Smooth muscle cell (in vitro differentiated cells): ENCODE measurements around the gene ZHX3. TPM values are rescaled to one million over a fixed set of nuclear protein-coding genes. Genes with fewer than 3 reads are reported as not detected.
"Not testable (repeated sequence)": the region's sequence is repeated elsewhere in the genome, so short reads cannot be mapped to it uniquely, and the experiment has no call there.

Experiments
- DNase-seq: peaks from one replicate; lab custom pipeline; 2025; ENCODE audit not compliant: unreplicated experiment; lab: John Stamatoyannopoulos, UW
- H2AFZ ChIP-seq: fragments of 200-600 bp; sonication (generic); 2 replicates; pipeline ENCODE4 v1.6.0; 2016; ENCODE audit warnings: antibody characterized with exemption, low read depth, mild to moderate bottlenecking
- H3F3A ChIP-seq: fragments of 200-600 bp; sonication (generic); 2 replicates; pipeline ENCODE4 v1.6.0; 2017; ENCODE audit warnings: antibody characterized with exemption, low read depth
- H3K27ac ChIP-seq: fragments of 200-600 bp; sonication (generic); 2 replicates; pipeline ENCODE4 v1.5.1; 2016; ENCODE audit warnings: low read depth, mild to moderate bottlenecking
- H3K27me3 ChIP-seq: fragments of 200-600 bp; sonication (generic); 2 replicates; pipeline ENCODE4 v1.6.1; 2016; ENCODE audit warnings: low read depth, mild to moderate bottlenecking
- H3K36me3 ChIP-seq: fragments of 200-600 bp; sonication (generic); 2 replicates; pipeline ENCODE4 v1.5.1; 2016; ENCODE audit warnings: low read depth
- H3K4me1 ChIP-seq: fragments of 200-600 bp; sonication (generic); 2 replicates; pipeline ENCODE4 v1.5.1; 2016; ENCODE audit warnings: low read depth
- H3K4me2 ChIP-seq: fragments of 200-600 bp; sonication (generic); 2 replicates; pipeline ENCODE4 v1.6.0; 2016; ENCODE audit warnings: mild to moderate bottlenecking
- H3K4me3 ChIP-seq: fragments of 200-600 bp; sonication (generic); 2 replicates; pipeline ENCODE4 v1.5.1; 2016; ENCODE audit warnings: mild to moderate bottlenecking
- H3K79me2 ChIP-seq: fragments of 200-600 bp; sonication (generic); 2 replicates; pipeline ENCODE4 v1.6.0; 2016; ENCODE audit warnings: low read depth, mild to moderate bottlenecking
- H3K9ac ChIP-seq: fragments of 200-600 bp; sonication (generic); 2 replicates; pipeline ENCODE4 v1.6.0; 2016; ENCODE audit warnings: low read depth
- H3K9me3 ChIP-seq: fragments of 200-600 bp; sonication (generic); replicated peaks from 2 replicates; pipeline ENCODE4 v1.5.1; 2016; ENCODE audit warnings: low read depth
- H4K20me1 ChIP-seq: fragments of 200-600 bp; sonication (generic); 2 replicates; pipeline ENCODE4 v1.6.0; 2016; ENCODE audit warnings: low read depth
- CTCF ChIP-seq: fragments of 200-600 bp; sonication (generic); IDR thresholded peaks from 2 replicates; pipeline ENCODE4 v1.5.1; 2017; ENCODE audit warnings: borderline replicate concordance, mild to moderate bottlenecking, antibody characterized with exemption; ENCODE audit not compliant: insufficient read depth, poor library complexity, severe bottlenecking
- WGBS: methylation state at CpG from one replicate; pipeline ENCODE4 v1.1.7; 2016; ENCODE audit warnings: low lambda C conversion rate; 5-methylcytosine and 5-hydroxymethylcytosine counted together
- polyA plus RNA-seq: library from polyadenylated mRNA; unstranded; fragments of >200 nt; fragmentation: Nextera tagmentation; extraction: Ambion mirVana; gene quantifications from 2 replicates; pipeline ENCODE4 v1.2.1, GENCODE V29; 2016
- total RNA-seq: library from RNA; depleted of rRNA; stranded (reverse); fragments of >200 nt; gene quantifications from 2 replicates; pipeline ENCODE4 v1.2.3, GENCODE V29; 2014

Gene ZHX3
- total and polyA plus RNA-seq, 2 experiments from 2014 or later = 10.1 to 17.1 TPM

GRCh38 chr20:41316602-41317545 is 657 bp downstream of the ZHX3 start:
- WGBS = 2% methylated on average over 41 of the region's 66 CpGs
- Histone ChIP-seq H3F3A (no peaks in the 10 kb centered on the region), H4K20me1 (no peaks in the 10 kb centered on the region), H3K9ac (peak overlapping the region; percentile 82), H3K36me3 (no peaks in the 10 kb centered on the region), H3K27me3 (no peaks in the 10 kb centered on the region), H3K4me3 (peak overlapping the region; percentile 64), H3K9me3 (no peaks in the 10 kb centered on the region), H3K27ac (peak overlapping the region; percentile 93), H3K79me2 (peaks cover 34% of the 10 kb centered on the region), H3K4me2 (peak overlapping the region; percentile 88), H3K4me1 (no peaks in the 10 kb centered on the region), H2AFZ (peak overlapping the region; percentile 56)
- peak; percentile 43 for DNase-seq
- no peak for TF ChIP-seq CTCF

- no peaks in the 10 kb centered on the region for H4K20me1 ChIP-seq
- H3K9me3 ChIP-seq = no peaks in the 10 kb centered on the region
- H3K4me2 ChIP-seq = peak overlapping the region; percentile 88
- H3K4me1 ChIP-seq = no peaks in the 10 kb centered on the region
- TF ChIP-seq CTCF = no peak
- H3K36me3 ChIP-seq = no peaks in the 10 kb centered on the region
- H3F3A ChIP-seq = no peaks in the 10 kb centered on the region
- H2AFZ ChIP-seq = no peak overlapping the region
- peak overlapping the region; percentile 8 for H3K9ac ChIP-seq
- H3K4me3 ChIP-seq = peak overlapping the region; percentile 64
- no peaks in the 10 kb centered on the region for H3K27me3 ChIP-seq
- WGBS = 81% methylated on average over 6 of the region's 6 CpGs
- no peak for DNase-seq
- H3K79me2 ChIP-seq = peaks cover 40% of the 10 kb centered on the region
- peak overlapping the region; percentile 93 for H3K27ac ChIP-seq
These were observed 1.5 kb downstream of the ZHX3 start for GRCh38 chr20:41316051-41316450.

DNA sequence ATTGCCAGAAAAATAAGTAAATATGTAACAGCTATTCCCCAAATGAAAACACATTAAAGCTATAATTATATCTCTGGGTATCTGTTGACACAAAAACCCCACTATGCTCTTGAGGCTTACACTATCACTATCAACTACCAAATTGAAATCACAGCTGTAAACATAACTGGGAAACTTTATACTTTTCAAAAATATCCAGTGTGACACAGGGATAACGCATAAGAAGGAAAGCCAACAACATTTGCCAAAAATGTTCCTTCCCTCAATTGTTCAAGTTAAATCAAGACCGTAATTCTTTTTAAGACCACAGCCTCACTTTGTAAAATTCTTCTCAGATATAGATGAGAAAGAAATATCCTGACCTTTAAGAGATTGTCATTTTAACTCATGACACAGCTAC is 3.1 kb downstream of the ZHX3 start:
- DNase-seq = no peak
- WGBS = 90% methylated on average over 2 of the region's 2 CpGs
- Histone ChIP-seq H4K20me1 (no peaks in the 10 kb centered on the region), H2AFZ (no peak overlapping the region), H3K9ac (no peak overlapping the region), H3K36me3 (no peaks in the 10 kb centered on the region), H3K27ac (no peak overlapping the region), H3K27me3 (no peaks in the 10 kb centered on the region), H3K4me1 (no peaks in the 10 kb centered on the region), H3F3A (peaks cover 4% of the 10 kb centered on the region), H3K79me2 (peaks cover 48% of the 10 kb centered on the region), H3K4me3 (no peak overlapping the region), H3K9me3 (no peaks in the 10 kb centered on the region), H3K4me2 (no peak overlapping the region)
- TF ChIP-seq CTCF = no peak

DNA sequence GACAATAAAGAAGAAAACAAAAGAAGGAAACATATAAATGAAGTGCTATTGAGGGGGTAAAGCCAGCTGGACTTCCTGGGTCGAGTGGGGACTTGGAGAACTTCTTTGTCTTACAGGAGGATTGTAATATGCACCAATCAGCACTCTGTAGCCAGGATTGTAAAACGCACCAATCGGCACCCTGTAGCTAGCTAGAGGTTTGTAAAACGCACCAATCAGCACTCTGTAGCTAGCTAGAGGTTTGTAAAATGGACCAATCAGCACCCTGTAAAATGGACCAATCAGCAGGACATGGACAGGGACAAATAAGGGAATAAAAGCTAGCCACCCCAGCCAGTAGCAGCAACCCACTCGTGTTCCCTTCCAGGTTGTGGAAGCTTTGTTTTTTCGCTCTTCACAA is 5.5 kb downstream of the ZHX3 start:
- not testable (repeated sequence) for H3K9me3 ChIP-seq, H3K4me1 ChIP-seq, H3K36me3 ChIP-seq, H4K20me1 ChIP-seq, H3F3A ChIP-seq, H3K9ac ChIP-seq, H3K4me3 ChIP-seq, H2AFZ ChIP-seq, H3K27me3 ChIP-seq, H3K27ac ChIP-seq, H3K4me2 ChIP-seq, DNase-seq
- H3K79me2 ChIP-seq = peaks cover 58% of the 10 kb centered on the region
- 92% methylated on average over 6 of the region's 6 CpGs for WGBS
